HG03457 (cell line): Measurements from ENCODE around the gene RSU1.
"Not testable (repeated sequence)": the region's sequence is repeated elsewhere in the genome, so short reads cannot be mapped to it uniquely, and the experiment has no call there.

Experiments
- ATAC-seq: cut with Tn5 transposase; IDR thresholded peaks from one replicate; pipeline ENCODE4 v1.9.1; 2021; ENCODE audit warnings: moderate number of reproducible peaks; ENCODE audit not compliant: unreplicated experiment

The RSU1 gene

GRCh38 chr10:16817125-16818019, at the start of gene RSU1:
RSU1 (minus strand) TSS chr10:16817424; CDS start chr10:16817081, 343 bp downstream.
- ATAC-seq, result peak; percentile 97

DNA sequence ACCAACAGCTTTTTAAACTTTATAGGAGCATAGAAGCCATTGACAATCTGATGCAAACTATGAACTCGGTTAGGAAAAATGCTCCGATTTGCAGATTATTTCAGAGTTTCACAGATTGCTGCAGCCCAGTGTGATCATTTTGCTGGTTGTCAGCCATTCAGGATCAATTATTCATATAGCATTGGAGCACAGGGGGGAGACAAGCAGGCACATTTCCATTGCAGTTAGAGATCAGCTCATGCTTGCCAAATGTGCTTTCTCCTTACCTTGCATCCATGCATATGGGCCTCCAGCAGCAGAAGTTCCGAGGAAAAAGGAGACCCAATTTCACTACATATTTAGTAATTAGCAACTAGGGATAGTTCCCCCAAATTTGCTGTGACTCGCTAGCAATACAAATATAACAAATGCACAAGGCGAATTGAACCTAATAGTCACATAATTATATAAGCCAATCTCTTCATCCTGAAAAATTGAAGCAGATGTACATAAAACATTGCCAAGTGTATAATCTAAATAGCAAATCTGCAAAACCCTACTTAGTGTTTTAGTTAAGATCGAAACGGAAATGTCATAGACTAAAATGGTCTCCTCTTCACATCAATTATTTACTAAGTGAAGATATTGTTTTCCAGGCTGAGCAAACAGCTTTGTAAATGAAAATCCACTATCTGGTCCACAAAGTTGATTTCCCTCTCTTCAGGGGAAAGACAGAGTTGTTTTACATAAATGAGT, 49.5 kb upstream of the RSU1 start:
- no peak for ATAC-seq

DNA sequence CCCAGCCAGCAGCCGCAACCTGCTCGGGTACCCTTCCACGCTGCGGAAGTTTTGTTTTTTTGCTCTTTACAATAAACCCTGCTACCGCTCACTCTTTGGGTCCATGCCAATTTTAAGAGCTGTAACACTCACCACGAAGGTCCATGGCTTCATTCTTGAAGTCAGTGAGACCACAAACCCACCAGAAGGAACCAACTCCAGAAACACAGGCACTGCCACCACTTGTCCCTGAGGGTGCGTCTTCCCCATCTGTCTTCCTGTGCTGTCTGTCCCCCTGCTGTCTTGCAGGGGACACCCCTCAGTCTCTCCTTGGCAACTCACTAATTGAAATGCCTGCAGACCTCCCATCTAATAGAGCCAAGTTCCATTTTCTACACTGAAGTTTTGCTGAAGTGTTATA, 48.5 kb upstream of the RSU1 start:
- ATAC-seq, result no peak

GRCh38 chr10:16863766-16864165, 46.5 kb upstream of the RSU1 start:
- ATAC-seq, result no peak

DNA sequence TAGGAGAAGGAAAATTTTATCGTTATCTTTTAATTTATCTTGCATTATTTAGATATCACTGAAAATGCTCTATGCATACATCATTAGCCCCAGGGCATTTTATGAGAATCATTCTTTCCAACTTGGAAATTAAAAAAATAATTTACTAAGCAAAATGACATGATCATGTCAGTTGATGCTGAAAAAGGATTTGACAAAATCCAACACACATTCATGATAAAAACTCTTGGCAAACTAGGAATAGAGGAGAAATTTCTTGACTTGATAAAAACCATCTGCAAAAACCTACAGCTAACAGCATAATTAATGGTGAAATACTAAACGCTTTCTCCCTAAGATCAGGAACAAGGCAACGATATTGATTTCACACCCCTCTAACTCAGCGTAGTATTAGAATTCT, 40.2 kb upstream of the RSU1 start:
- ATAC-seq, result no peak

DNA sequence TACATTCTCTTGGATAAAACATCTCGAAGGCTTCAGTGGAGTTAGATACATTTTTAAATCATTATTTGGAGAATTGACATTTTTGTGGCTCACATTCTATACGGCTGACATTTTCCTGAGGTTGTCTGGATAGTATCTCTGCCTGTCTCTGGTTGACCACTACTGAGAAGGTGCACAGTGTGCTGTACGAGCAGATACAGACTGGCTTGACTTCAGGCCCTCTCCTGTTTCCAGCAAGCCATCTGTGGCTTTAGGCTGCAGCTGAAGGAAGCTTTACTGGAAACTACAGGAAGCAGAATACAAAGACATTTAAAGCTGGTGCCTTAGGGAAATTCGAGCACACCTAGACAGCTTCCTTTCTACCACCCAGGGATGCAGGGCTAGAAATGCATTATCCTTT, 39.3 kb upstream of the RSU1 start:
- no peak for ATAC-seq

DNA sequence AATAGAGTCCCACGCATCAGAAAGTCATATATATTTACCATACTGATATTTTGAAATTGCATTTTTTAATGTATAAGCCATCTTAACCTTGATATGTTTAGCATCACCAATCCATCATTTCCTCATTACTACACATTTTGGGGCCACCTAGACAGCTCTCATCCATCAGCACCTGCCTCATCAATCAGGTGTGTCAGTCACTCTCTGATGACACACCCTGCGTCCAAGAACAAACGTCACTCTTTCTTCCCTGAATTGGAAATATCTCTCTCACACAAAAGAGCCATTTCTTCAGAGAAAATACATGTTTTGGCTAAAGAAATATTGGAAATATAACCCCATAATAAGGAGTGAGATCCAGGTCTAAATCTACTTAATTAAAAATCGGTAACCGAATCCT, 38.9 kb upstream of the RSU1 start:
- no peak for ATAC-seq

DNA sequence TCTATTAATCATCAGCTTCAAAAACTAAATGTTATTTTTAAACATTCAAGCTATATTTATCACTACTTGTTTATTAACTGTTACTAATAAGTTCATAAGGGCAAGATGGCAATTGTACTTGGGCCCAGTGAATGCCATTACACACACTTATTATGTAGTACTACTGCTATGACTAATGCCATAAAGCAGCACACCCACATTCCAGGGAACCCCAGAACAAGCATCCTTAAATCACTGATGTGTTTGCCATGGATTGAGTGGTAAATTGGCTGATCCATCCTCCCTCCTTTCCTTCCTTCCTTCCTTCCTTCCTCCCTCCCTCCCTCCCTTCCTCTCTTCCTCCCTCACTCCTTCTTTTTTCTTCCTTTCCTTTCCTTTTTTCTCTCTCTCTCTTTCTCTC, 37.4 kb upstream of the RSU1 start:
- no peak for ATAC-seq

- no peak for ATAC-seq
Measured at GRCh38 chr10:16853809-16854208, 36.6 kb upstream of the RSU1 start.

DNA sequence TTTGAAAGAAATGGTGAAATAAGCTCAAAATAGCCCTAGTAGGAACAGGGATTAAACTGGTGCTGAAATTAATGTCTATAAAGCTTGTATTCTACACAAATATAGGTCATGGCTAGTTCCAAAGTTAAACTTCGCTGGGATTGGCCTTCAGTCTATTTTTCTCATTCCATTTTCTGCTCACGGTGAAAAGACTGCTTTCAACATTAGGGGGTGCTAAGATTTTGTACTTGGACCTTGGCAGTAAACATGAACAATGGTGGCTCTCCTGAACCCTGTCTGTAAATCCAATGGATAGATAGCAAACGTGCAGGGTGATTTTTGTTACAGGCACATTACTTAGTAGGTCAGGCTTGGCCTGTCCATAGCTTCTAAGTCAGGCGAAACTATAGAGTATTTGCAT, 36.0 kb upstream of the RSU1 start:
- ATAC-seq, result no peak

GRCh38 chr10:16852624-16853023, 35.4 kb upstream of the RSU1 start:
- no peak for ATAC-seq

GRCh38 chr10:16848562-16849154, 31.4 kb upstream of the RSU1 start:
- no peak for ATAC-seq

DNA sequence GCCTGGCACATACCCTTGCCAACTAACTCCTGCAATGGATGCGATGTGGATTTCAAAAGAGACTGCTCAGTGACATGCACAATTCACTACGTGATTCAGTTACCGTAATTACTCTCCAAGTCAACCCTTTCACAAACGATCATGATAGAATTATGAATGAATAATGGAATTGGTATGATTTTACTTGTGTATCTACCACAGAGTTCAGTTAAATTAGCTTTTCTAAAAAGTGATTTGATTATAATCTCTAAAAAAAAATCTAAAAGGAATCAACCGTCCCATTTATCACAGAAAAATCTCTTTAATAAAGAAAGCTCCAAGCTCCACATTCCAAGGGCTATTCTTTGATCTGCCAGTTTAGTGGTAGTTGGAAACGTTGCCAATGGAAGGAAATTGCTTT, 30.4 kb upstream of the RSU1 start:
- no peak for ATAC-seq

DNA sequence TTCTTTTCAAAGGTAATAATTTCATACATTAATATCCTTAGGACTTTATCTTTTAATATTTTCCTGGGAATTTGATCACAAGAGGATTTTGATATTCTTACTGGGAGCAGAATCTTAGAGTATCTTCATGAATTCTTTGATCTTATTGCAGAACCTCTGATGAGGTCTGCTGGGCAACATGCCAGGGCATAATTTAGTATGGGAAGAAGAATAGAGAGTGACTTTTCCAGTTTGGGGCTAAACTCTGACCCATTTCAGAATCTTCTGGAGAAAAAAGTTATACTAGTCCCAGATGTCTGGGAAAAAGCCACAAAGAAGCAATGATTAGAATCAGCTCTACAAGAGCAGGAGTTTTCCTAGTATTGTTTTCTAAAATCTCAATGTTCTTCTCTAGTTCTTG, 28.0 kb upstream of the RSU1 start:
- ATAC-seq, result no peak

- no peak for ATAC-seq
Measured at GRCh38 chr10:16843252-16843870, 26.1 kb upstream of the RSU1 start.

DNA sequence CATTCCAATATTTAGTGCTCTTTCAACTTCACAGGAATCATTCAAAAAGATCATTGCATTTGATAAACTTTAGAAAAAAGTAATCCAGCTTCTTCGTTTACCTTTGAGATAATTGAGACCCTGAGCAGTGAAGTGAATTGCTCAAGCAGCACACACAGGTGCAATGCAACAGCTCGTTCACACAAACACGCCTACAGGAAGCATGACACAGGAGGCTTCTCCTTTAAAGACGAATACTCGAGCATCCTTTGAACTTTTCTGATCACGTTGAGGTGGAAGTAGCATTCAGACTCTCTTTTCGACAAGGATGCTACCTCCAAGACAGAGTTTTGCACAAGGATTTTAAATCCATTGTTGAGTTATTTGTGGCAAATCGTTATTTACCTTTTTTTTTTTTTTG, 18.0 kb upstream of the RSU1 start:
- ATAC-seq, result no peak

DNA sequence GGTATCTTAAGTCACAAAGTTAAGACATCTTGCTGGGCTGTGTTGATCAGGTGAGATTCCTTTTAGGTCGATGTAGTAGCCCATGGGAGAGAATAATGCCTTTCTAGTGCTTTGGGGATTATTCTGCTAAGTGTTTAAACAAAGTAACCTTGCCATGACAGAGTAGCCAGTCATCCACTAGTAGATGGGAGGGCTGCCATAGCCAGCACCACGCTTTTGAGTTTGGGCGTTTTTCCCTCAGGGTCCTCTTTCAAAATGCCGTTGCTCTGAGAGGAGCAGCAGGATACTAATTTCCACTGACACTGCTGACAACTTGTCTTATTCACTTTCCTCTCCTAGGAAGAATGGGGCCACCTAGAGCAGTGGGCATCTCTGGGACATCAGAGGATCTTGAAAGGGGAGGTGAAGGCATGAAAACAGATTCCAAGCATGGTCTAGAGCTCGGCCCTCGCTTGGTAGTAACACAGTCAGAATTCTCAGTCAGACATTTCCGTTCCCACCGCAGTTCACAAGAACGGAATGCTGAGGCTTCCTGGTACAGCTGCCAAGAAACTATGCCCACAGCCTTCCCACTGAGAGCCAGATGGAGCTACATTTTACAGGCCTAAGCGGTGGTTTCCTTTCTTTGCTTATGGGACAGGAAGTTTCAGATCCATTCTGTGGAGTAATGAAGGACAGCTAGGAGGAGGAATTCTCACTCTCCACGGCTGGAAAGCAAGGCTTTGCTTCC, 15.3 kb upstream of the RSU1 start:
- ATAC-seq, result no peak

GRCh38 chr10:16828701-16829175, 11.5 kb upstream of the RSU1 start:
- ATAC-seq, result no peak

DNA sequence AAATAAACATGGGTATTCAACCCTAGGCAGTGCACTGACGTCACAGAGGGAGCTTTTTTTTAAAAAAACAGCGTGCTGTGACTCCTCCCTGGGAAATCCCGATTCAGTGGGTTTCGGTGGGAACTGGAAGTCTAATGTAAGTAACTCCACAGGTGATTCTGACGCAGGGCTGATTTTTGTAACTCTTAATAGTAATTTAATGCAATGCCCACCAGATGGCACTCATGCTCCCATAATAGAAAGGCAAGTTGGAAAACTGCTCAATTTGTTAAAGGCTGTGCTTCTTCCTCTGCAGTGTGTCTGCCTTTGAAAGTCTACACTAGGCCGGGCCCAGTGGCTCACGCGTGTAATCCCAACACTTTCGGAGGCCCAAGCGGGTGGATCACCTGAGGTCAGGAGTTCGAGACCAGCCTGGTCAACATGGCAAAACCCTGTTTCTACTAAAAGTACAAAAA, 10.9 kb upstream of the RSU1 start:
- ATAC-seq, result no peak

GRCh38 chr10:16827474-16827873, 10.2 kb upstream of the RSU1 start:
- ATAC-seq, result not testable (repeated sequence)
